Measurements from ENCODE around the gene NUB1. TPM values are rescaled to one million over a fixed set of nuclear protein-coding genes. Genes with fewer than 3 reads are reported as not detected.
A peak's percentile ranks its signal among the peaks of the same experiment; 100 is the strongest.

NUB1 gene
- total RNA-seq, 1 donor from 2014 or later: 61.7 TPM

DNA sequence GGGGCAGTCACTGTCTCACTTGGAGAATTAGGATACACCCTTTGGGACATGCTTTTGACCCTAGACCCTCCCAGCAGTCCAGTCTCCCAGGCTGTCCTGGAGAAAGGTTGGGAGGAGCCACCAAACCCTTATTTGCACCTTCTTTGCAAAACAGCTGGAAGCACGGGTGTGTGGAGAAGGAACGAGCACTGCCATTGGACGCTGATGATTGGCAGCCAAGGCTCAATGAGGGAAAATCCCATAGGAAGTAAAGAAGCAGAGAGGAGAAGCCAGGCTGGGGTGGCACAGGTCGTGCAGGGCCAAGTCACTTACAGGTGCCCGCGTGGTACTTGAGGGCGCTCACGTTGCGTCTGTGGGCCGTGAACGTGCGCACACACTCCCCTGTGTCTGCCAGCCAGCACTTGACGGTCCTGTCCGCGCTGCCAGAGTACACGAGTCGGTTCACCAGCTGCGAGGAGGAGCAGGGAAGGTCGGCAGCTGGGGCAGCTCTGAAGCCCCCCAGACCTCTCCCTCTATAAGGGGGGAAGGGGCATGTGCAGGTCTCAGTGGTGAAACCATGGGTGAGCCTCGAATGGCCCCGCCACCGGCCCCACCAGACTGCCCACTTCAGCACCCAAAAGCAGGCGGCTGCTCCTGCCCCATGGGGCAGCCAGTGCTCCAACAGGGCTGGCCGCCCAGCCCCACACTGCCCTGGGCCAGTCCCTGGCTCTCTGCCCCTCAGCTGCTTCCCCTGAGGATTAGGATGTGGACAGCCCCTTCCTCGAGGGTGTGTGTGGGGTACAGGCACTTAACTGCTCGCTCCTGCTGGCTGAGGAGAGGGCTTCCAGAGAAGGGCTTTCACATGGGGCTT lies 43.4 kb downstream of the NUB1 start:
- Mint-ChIP-seq H3K27ac (no peak overlapping the region), H3K36me3 (no peaks in the 10 kb centered on the region), H3K27me3 (ENCODE audit: insufficient read depth, low read depth) (peaks cover 19% of the 10 kb centered on the region), H3K9me3 (no peaks in the 10 kb centered on the region), H3K4me3 (no peak overlapping the region), H3K4me1 (peaks cover 9% of the 10 kb centered on the region)
- Histone ChIP-seq H2AFZ (replicated peaks) (no peak overlapping the region), H3F3A (ENCODE audit: low read depth) (peaks cover 10% of the 10 kb centered on the region), H3K9ac (no peak overlapping the region), H4K20me1 (ENCODE audit: low read depth) (peaks cover 18% of the 10 kb centered on the region), H3K4me3 (no peak overlapping the region), H3K9me3 (ENCODE audit: low read depth) (no peaks in the 10 kb centered on the region), H3K4me2 (no peak overlapping the region), H3K36me3 (no peaks in the 10 kb centered on the region), H3K4me1 (peaks cover 16% of the 10 kb centered on the region), H3K79me2 (ENCODE audit: low read depth) (no peaks in the 10 kb centered on the region), H3K27me3 (peaks cover 46% of the 10 kb centered on the region), H3K27ac (no peak overlapping the region)
- TF ChIP-seq EZH2 (IDR thresholded peaks at IDR 0.05): no peak
- no peak for DNase-seq (ENCODE audit: low spot score)

- DNase-seq (ENCODE audit: low spot score): no peak
- peaks cover 9% of the 10 kb centered on the region for H3K4me1 Mint-ChIP-seq
- Histone ChIP-seq H4K20me1 (ENCODE audit: low read depth) (peaks cover 14% of the 10 kb centered on the region), H3K9me3 (ENCODE audit: low read depth) (no peaks in the 10 kb centered on the region), H3K4me1 (peaks cover 16% of the 10 kb centered on the region), H3K27me3 (peaks cover 42% of the 10 kb centered on the region), H3K79me2 (ENCODE audit: low read depth) (no peaks in the 10 kb centered on the region), H3K9ac (no peak overlapping the region), H3F3A (ENCODE audit: low read depth) (peaks cover 10% of the 10 kb centered on the region), H2AFZ (replicated peaks) (no peak overlapping the region), H3K4me2 (no peak overlapping the region), H3K36me3 (no peaks in the 10 kb centered on the region), H3K4me3 (no peak overlapping the region), H3K27ac (no peak overlapping the region)
- H3K9me3 Mint-ChIP-seq: no peaks in the 10 kb centered on the region
- TF ChIP-seq CTCF (IDR thresholded peaks at IDR 0.05) (no peak), EZH2 (IDR thresholded peaks at IDR 0.05) (no peak), EZH2phosphoT487 (IDR thresholded peaks at IDR 0.05) (no peak)
- no peaks in the 10 kb centered on the region for H3K36me3 Mint-ChIP-seq
- peaks cover 16% of the 10 kb centered on the region for H3K27me3 Mint-ChIP-seq (ENCODE audit: insufficient read depth, low read depth)
- H3K27ac Mint-ChIP-seq: peak overlapping the region; percentile 66
- H3K4me3 Mint-ChIP-seq: no peak overlapping the region
These were observed 44.2 kb downstream of the NUB1 start for GRCh38 chr7:151385626-151386300.

GRCh38 chr7:151386301-151387160 lies 44.9 kb downstream of the NUB1 start:
- H3K36me3 ChIP-seq: no peaks in the 10 kb centered on the region
- no peak overlapping the region for H3K27ac ChIP-seq
- H3K4me1 ChIP-seq: peaks cover 10% of the 10 kb centered on the region
- H3F3A ChIP-seq (ENCODE audit: low read depth): peaks cover 6% of the 10 kb centered on the region
- no peak overlapping the region for H3K4me3 ChIP-seq
- H3K27ac Mint-ChIP-seq: no peak overlapping the region
- H3K27me3 ChIP-seq: peaks cover 34% of the 10 kb centered on the region
- TF ChIP-seq EZH2phosphoT487 (IDR thresholded peaks at IDR 0.05): no peak
- no peak for TF ChIP-seq CTCF (IDR thresholded peaks at IDR 0.05)
- TF ChIP-seq EZH2 (IDR thresholded peaks at IDR 0.05): no peak
- no peaks in the 10 kb centered on the region for H3K79me2 ChIP-seq (ENCODE audit: low read depth)
- H3K9me3 Mint-ChIP-seq: no peaks in the 10 kb centered on the region
- no peak overlapping the region for H2AFZ ChIP-seq (replicated peaks)
- H3K9ac ChIP-seq: no peak overlapping the region
- peaks cover 9% of the 10 kb centered on the region for H3K4me1 Mint-ChIP-seq
- no peak overlapping the region for H3K4me2 ChIP-seq
- H3K9me3 ChIP-seq (ENCODE audit: low read depth): no peaks in the 10 kb centered on the region
- no peak for DNase-seq (ENCODE audit: low spot score)
- H3K36me3 Mint-ChIP-seq: no peaks in the 10 kb centered on the region
- H4K20me1 ChIP-seq (ENCODE audit: low read depth): peaks cover 11% of the 10 kb centered on the region
- H3K27me3 Mint-ChIP-seq (ENCODE audit: insufficient read depth, low read depth): peaks cover 16% of the 10 kb centered on the region
- peak overlapping the region; percentile 18 for H3K4me3 Mint-ChIP-seq
